ENCODE results near the gene STEAP4. TPM values are rescaled to one million over a fixed set of nuclear protein-coding genes. Genes with fewer than 3 reads are reported as not detected.

The STEAP4 gene
- total RNA-seq, 1 donor from 2014 or later, result 20.1 TPM

DNA sequence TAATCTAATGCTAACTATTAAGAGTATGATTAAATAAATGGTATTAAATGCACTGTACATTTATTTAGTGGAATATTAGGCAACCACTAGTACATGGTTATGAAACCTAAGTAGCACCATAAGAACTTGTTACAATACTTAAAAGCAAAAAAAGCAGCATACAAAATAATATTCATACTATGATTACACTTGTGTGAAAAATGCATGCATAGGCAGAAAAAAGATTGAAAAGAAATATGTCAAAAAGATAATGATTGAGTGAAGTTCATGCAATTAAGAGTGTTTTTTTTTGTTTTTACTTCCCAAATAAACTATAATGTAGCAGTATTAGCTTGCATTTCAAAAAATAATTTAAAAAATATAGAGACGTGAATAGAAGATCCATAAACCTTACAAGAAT lies 66.8 kb downstream of the STEAP4 start:
- no peak for DNase-seq
- intact Hi-C loops (cut with DNase I), result no loop called here
- ATAC-seq (ENCODE audit: poor library complexity), result no peak

DNA sequence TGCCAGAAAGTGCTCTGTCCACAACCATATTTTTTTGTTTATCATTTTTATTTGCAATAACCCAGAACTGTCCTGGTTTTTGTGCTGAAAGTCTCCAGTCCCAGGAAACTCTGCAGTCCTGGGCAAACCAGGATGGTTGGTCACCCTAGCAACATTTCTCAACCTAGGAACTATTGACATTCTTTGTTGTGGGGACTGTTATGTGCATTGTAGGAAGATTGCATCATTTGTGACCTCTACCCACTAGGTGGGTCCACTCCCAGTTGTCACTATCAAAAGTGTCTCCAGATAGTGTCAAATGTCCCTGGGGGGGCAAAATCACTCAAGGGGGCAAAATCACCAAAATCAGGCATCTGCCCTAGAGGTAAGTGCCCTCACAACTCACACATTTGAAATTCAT lies 72.9 kb downstream of the STEAP4 start:
- DNase-seq, result no peak
- intact Hi-C loops (cut with DNase I), result no loop called here
- no peak for ATAC-seq (ENCODE audit: poor library complexity)

DNA sequence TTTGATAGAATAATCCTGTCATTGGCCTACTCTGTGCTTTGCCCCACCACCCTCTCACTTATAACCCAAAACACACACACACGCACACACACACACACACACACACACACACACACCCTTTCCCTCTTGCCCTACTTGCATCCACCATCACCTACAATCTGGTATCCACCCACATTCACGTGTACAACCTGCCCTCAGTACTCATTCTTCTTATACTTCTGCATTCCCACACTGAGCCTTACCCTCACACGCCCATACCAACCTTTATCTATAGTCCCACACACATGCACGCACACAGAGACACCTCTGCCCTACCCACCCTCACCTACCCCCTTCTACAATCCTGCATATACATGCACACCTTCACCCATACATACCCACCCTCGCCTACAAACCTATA lies 76.0 kb downstream of the STEAP4 start:
- intact Hi-C loops (cut with DNase I), result no loop called here
- DNase-seq (no peak), ATAC-seq (ENCODE audit: poor library complexity) (no peak)

DNA sequence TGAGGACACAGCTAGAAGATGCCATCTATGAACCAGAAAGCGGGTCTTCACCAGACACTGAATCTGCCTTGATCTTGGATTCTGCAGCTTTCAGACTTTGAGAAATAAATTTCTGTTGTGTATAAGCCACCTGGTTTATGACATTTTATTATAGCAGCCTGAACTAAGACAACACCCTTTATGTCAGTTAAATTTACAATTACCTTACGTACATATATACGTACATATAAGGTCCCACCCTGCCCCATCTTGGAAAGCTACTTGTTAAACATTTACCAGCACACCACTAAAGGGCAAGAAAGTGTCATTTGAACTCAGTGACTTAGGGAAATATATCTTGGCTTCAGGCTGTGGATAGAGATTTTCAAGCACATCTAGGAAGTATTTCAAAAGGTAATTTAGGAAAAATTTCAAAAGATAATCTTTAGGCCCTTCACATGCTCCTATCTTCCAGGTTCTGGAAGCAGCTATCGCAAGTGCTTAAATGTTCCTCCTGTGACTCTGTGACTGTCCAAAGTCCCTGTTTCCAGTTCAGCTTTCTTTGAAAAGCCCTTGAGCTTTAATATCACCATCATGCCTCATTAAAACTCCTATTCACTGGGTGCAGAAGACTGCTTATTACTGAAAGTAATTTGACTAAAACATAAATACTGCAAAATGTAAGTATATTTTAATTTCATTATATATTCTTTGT lies 77.2 kb downstream of the STEAP4 start:
- ATAC-seq (ENCODE audit: poor library complexity), result no peak

DNA sequence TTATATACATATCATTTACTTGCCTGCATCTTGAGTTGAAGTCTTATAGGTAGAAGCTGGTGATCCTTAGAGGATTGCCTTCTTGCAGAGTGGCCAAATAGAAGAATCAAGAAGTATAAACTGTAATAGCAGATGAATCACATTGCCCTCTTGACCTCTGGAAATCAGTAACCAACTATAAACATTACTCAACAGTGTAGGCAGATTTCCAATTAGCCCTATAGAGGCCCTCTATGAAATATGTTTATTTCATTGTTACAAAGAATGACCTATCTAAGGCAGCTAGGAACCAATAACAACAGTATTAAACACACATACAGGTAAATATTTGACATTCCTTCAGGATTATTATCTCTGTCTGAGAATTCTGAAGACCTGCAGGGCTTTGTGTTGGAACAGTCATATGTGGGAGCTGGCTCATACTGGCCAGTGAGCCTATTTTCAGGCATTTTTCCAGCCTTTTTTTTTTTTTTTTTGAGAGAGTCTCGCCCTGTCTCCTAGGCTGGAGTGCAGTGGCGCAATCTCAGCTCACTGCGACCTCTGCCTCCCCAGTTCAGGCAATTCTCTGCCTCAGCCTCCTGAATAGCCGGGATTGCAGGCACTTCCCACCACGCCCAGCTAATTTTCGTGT lies 79.7 kb downstream of the STEAP4 start:
- ATAC-seq (ENCODE audit: poor library complexity), result no peak
- DNase-seq, result no peak

More for the DNA sequence above, 77.2 kb downstream of the STEAP4 start:
- intact Hi-C loops (cut with DNase I), result no loop called here
- no peak for DNase-seq

DNA sequence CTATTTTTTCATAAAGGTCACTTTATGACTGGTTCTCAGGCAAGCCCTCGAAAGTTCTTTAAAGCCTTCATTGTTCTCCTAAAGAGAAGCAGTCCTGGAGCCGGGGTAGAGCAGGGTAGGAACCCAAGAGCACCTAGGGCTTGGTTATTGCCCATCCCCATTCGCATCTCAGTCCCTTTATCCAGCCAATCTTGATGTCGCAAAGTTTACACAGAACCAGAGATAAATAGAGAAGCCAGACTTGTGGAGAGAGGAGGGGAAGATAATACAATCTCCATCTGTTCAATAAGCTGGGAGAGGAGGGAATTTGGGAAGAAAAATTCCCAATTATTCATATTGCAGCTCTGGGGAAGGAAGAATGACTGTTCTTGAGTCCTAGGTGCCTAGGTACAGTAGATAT lies 80.5 kb downstream of the STEAP4 start:
- ATAC-seq (ENCODE audit: poor library complexity) (no peak), DNase-seq (no peak)
- intact Hi-C loops (cut with DNase I), result no loop called here

More for the DNA sequence above, 79.7 kb downstream of the STEAP4 start:
- intact Hi-C loops (cut with DNase I), result no loop called here

DNA sequence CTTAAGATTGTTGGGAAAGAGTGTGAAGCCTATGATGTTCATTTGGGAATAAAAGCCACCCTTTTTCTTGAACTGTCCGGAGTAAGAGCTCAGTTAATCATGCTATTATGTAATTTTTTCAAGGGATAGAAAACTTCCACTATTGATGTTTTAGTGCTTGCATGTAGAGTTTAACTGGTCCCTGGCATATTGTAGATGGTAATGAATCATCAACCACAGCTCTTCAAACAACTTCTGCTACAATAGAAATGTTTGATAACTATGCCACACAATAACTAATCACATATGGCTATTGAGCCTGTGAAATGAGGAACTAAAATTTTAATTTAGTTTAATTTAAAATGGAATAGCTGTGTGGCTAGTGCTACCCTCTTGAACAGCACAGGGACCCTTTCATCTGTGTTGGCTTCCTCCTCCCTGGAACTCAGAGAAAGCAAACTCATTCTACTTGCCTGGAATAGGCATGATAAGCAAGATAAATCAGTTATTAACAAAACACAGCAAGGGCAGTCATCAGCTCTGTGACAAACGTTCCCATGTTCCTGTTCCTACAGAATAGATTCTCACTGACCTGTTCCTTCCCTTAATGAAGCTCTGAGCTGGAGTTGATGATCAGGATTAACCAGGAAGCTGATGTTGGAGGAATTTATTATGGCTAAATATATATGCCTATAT lies 82.0 kb downstream of the STEAP4 start:
- DNase-seq, result no peak
- intact Hi-C loops (cut with DNase I), result no loop called here
- no peak for ATAC-seq (ENCODE audit: poor library complexity)

DNA sequence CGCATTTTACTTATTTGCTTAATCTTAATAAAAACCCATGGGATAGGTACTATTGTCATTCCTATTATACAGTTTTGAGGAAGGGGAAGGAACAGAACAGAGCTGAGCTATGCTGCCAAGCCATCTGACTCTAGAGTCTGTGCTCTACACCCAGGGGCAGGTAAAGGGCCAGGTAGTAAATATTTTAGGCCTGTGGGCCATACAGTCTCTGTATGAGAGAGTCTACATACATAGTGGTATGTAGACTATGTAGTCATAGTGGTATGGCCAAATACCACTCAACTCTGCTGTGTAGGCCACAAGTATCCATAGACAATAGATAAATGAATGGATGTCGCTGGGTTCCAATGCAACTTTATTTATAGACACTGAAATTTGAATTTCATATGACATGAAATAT lies 83.4 kb downstream of the STEAP4 start:
- ATAC-seq (ENCODE audit: poor library complexity), result no peak
- intact Hi-C loops (cut with DNase I), result no loop called here
- no peak for DNase-seq

Other genes starting within 250 kb of the STEAP4 start
- 82.5 TPM for gene SRI, start 86.9 kb downstream of the STEAP4 start, total RNA-seq

Data from Right ventricle myocardium superior (tissue), 1 donor.